PC-3 (cell line): ENCODE data around the gene ELMO2. TPM values are rescaled to one million over a fixed set of nuclear protein-coding genes. Genes with fewer than 3 reads are reported as not detected.

Experiments
- ATAC-seq: fragments of 200-7000 bp; cut with Tn5 transposase; 2 replicates; pipeline ENCODE4 v1.9.1; 2020; ENCODE audit warnings: mild to moderate bottlenecking, moderate library complexity
- BruUV-seq: library from RNA; stranded (reverse); fragments of 400-500 nt; replicated peaks from 2 replicates; lab custom pipeline; 2021; lab: Mats Ljungman, UMichigan
- CTCF ChIA-PET: fragments of 300-600 bp; sonication (Branson Sonifier 250); formaldehyde crosslinking; loops from one replicate; lab custom pipeline; 2022; ENCODE audit warnings: antibody characterized with exemption; lab: Charles Lee
- POLR2A ChIA-PET: fragments of 300-600 bp; sonication (Branson Sonifier 250); formaldehyde crosslinking; loops from one replicate; lab custom pipeline; 2022; ENCODE audit warnings: antibody characterized with exemption; ENCODE audit not compliant: unreplicated experiment; lab: Charles Lee
- DNase-seq: peaks from one replicate; pipeline ENCODE4 v3.0.0-alpha.2; 2015
- H2AFZ ChIP-seq: fragments of 300-600 bp; sonication (generic); 2 replicates; pipeline ENCODE4 v1.6.0; 2016; ENCODE audit warnings: antibody characterized with exemption, low read length
- H3F3A ChIP-seq: fragments of 300-600 bp; sonication (generic); one replicate; pipeline ENCODE4 v1.6.0; 2017; ENCODE audit warnings: antibody characterized with exemption, low read length, control low read depth, mild to moderate bottlenecking; ENCODE audit not compliant: unreplicated experiment
- H3K27ac ChIP-seq: fragments of 300-600 bp; sonication (generic); 2 replicates; pipeline ENCODE4 v1.5.1; 2016; ENCODE audit warnings: mild to moderate bottlenecking, low read length
- H3K27me3 ChIP-seq: fragments of 300-600 bp; sonication (generic); 2 replicates; pipeline ENCODE4 v1.6.1; 2016; ENCODE audit warnings: low read length, mixed read lengths
- H3K36me3 ChIP-seq: fragments of 300-600 bp; sonication (generic); 2 replicates; pipeline ENCODE4 v1.6.1; 2016; ENCODE audit warnings: low read depth, mixed run types, low read length, mixed read lengths
- H3K4me1 ChIP-seq: fragments of 300-600 bp; sonication (generic); 2 replicates; pipeline ENCODE4 v1.5.1; 2016; ENCODE audit warnings: low read length; ENCODE audit not compliant: insufficient read depth
- H3K4me2 ChIP-seq: fragments of 300-600 bp; sonication (generic); 2 replicates; pipeline ENCODE4 v1.6.0; 2016; ENCODE audit warnings: low read length
- H3K4me3 ChIP-seq: fragments of 300-600 bp; sonication (generic); 2 replicates; pipeline ENCODE4 v1.5.1; 2016; ENCODE audit warnings: mild to moderate bottlenecking, low read length, mixed read lengths
- H3K79me2 ChIP-seq: fragments of 300-600 bp; sonication (generic); 2 replicates; pipeline ENCODE4 v1.6.1; 2017; ENCODE audit warnings: low read length, mixed read lengths
- H3K9ac ChIP-seq: fragments of 300-600 bp; sonication (generic); 2 replicates; pipeline ENCODE4 v1.6.0; 2016; ENCODE audit warnings: mild to moderate bottlenecking, low read length
- H3K9me2 ChIP-seq: fragments of 300-600 bp; sonication (generic); replicated peaks from 2 replicates; pipeline ENCODE4 v1.6.1; 2016; ENCODE audit warnings: mixed run types, low read length, mixed read lengths
- H3K9me3 ChIP-seq: fragments of 300-600 bp; sonication (generic); 2 replicates; pipeline ENCODE4 v1.6.1; 2016; ENCODE audit warnings: low read length, mixed read lengths
- H4K20me1 ChIP-seq: fragments of 300-600 bp; sonication (generic); 2 replicates; pipeline ENCODE4 v1.6.1; 2016; ENCODE audit warnings: low read length, mixed read lengths
- EZH2 ChIP-seq: fragments of 300-600 bp; sonication (generic); IDR thresholded peaks from one replicate; pipeline ENCODE4 v1.6.1; 2017; ENCODE audit warnings: antibody characterized with exemption, mild to moderate bottlenecking, low read length; ENCODE audit not compliant: unreplicated experiment
- EZH2phosphoT487 ChIP-seq: fragments of 300-600 bp; sonication (generic); IDR thresholded peaks from 2 replicates; pipeline ENCODE4 v1.6.1; 2018; ENCODE audit warnings: mild to moderate bottlenecking, antibody characterized with exemption, low read length, borderline replicate concordance
- intact Hi-C: fragments of 100-400 bp; cut with micrococcal nuclease; formaldehyde crosslinking; loops from 2 replicates; pipeline ENCODE4 v1.9.0; 2023
- total RNA-seq: library from RNA; depleted of rRNA; stranded (reverse); fragments of >200 nt; gene quantifications from 2 replicates; pipeline ENCODE4 v1.2.3, GENCODE V29; 2014
- TF ChIP-seq, protein P1 (sequence below): fragments of 300-600 bp; sonication (generic); conservative IDR thresholded peaks from 2 replicates; pipeline ENCODE4 v1.5.1; 2017; ENCODE audit warnings: antibody characterized with exemption, low read depth, mild to moderate bottlenecking, low read length

ELMO2 gene
- total RNA-seq, 1 experiment from 2014 or later = 29.0 TPM

DNA sequence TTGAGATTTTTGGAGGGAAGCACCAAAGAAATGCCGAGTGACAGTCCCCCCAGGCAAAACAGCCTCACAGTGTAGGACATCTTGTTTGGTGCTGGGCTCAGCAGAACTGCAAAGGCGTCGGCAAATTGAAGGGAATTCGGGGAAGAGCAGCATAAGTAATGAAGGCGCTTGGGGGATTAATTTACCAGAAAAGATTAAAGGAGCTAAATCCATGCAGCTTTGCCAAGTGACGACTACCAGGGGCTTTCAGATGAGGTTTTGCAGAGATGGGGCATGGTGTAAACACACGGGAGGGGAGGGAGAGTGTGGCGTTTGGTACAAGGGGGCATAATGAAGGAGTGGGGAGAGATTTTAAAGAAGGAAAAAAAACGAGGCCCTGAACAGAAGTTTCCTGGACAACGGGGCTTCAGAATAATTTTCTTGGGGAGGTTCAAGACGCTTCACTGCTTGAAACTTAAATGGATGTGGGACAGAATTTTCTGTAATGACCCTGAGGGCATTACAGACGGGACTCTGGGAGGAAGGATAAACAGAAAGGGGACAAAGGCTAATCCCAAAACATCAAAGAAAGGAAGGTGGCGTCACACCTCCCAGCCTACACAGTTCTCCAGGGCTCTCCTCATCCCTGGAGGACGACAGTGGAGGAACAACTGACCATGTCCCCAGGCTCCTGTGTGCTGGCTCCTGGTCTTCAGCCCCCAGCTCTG lies 52.8 kb downstream of the ELMO2 start:
- Histone ChIP-seq H4K20me1 (no peaks in the 10 kb centered on the region), H3K9me3 (no peaks in the 10 kb centered on the region), H3K36me3 (peaks cover 10% of the 10 kb centered on the region; the same call in 1 of the 2 replicates), H3K27ac (no peak overlapping the region), H3F3A (no peaks in the 10 kb centered on the region), H3K9me2 (no peaks in the 10 kb centered on the region), H3K4me2 (no peak overlapping the region), H3K27me3 (no peaks in the 10 kb centered on the region), H3K4me1 (peaks cover 14% of the 10 kb centered on the region; the same call in 1 of the 2 replicates), H3K4me3 (no peak overlapping the region), H3K79me2 (no peaks in the 10 kb centered on the region), H3K9ac (no peak overlapping the region), H2AFZ (no peak overlapping the region)
- intact Hi-C loops = no loop called here
- CTCF ChIA-PET = no interaction called here
- ATAC-seq = no peak
- DNase-seq = no peak
- POLR2A ChIA-PET = no interaction called here
- no TSS peak for BruUV-seq
- TF ChIP-seq, protein P1, sequence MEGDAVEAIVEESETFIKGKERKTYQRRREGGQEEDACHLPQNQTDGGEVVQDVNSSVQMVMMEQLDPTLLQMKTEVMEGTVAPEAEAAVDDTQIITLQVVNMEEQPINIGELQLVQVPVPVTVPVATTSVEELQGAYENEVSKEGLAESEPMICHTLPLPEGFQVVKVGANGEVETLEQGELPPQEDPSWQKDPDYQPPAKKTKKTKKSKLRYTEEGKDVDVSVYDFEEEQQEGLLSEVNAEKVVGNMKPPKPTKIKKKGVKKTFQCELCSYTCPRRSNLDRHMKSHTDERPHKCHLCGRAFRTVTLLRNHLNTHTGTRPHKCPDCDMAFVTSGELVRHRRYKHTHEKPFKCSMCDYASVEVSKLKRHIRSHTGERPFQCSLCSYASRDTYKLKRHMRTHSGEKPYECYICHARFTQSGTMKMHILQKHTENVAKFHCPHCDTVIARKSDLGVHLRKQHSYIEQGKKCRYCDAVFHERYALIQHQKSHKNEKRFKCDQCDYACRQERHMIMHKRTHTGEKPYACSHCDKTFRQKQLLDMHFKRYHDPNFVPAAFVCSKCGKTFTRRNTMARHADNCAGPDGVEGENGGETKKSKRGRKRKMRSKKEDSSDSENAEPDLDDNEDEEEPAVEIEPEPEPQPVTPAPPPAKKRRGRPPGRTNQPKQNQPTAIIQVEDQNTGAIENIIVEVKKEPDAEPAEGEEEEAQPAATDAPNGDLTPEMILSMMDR = no peak
- TF ChIP-seq EZH2phosphoT487 (no peak), EZH2 (no peak)

DNA sequence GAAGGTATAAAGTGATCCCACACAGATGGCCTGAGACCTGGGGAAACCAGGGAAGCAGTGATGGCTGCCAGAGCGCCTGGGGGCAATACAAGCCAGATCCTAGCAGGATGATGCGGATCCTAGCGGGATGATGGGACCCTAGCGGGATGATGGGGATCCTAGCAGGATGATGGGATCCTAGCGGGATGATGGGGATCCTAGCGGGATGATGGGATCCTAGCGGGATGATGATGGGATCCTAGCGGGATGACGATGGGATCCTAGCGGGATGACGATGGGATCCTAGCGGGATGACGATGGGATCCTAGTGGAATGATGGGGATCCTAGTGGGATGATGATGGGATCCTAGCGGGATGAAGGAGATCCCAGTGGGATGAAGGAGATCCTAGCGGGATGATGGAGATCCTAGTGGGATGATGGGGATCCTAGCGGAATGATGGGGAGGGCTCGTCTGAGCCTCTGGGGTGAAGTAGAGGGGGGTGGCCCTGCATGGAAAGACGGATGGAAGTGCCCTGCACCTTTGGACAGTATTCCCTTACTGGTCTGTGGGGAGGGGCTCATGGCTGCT lies 54.0 kb downstream of the ELMO2 start:
- ChIA-PET CTCF (no interaction called here), POLR2A (no interaction called here)
- BruUV-seq = no TSS peak
- Histone ChIP-seq H3F3A (no peaks in the 10 kb centered on the region), H3K27ac (no peak overlapping the region), H2AFZ (no peak overlapping the region), H4K20me1 (no peaks in the 10 kb centered on the region), H3K36me3 (peaks cover 10% of the 10 kb centered on the region; the same call in 1 of the 2 replicates), H3K9ac (no peak overlapping the region), H3K4me2 (no peak overlapping the region), H3K4me3 (no peak overlapping the region), H3K27me3 (no peaks in the 10 kb centered on the region), H3K79me2 (no peaks in the 10 kb centered on the region), H3K9me3 (no peaks in the 10 kb centered on the region), H3K4me1 (peaks cover 14% of the 10 kb centered on the region; the same call in 1 of the 2 replicates), H3K9me2 (no peaks in the 10 kb centered on the region)
- ATAC-seq (no peak), DNase-seq (no peak)
- intact Hi-C loops = no loop called here
- TF ChIP-seq, protein P1 = no peak
- TF ChIP-seq EZH2phosphoT487 (no peak), EZH2 (no peak)
